ENCODE data around the gene TOGARAM2.

DNA sequence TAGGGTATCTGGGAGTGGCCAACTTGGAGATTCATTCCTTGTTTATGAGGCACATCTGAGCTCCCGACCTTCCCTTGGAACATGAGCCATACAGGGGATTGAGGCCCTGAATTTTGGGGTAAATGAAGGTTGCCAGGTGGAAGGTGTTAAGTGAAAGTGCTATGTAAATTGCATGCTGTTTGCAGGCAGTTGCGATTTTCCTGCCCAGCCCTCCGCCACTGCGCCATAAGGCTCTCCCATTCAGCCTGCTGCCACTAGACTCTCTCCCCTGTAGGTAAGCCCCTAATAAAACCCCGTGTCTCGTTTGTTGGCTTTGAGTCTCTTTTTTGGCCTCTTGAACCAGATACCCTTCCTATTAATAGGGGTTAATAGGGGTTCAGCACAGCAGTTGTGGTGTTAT, 59.5 kb downstream of the TOGARAM2 start:
- TF ChIP-seq EZH2 (IDR thresholded peaks at IDR 0.05) = no peak
- TF ChIP-seq POLR2AphosphoS5 (IDR thresholded peaks at IDR 0.05; ENCODE audit: borderline replicate concordance, low read depth, low read length) = no peak

All from SK-N-MC (cell line).